ENCODE data around the gene IL17RE. TPM values are rescaled to one million over a fixed set of nuclear protein-coding genes. Genes with fewer than 3 reads are reported as not detected.

Gene IL17RE
- total and polyA plus RNA-seq, 11 donors = 0.65 to 6.9 (median 0.95) TPM

DNA sequence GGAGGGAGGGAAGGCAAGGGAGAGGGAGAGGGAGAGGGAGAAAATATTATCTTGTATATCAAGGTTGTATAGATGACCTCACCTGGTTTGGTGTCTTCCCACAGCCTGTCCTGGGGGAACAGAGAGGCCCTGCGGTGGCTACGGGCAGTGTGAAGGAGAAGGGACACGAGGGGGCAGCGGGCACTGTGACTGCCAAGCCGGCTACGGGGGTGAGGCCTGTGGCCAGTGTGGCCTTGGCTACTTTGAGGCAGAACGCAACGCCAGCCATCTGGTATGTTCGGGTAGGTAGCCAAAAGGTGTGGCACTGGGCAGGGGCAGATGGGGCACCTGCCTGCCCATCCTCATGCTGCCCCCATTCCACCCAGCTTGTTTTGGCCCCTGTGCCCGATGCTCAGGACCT, 38.1 kb downstream of the IL17RE start:
- Histone ChIP-seq H3K27me3 (no peaks in the 10 kb centered on the region), H3K36me3 (peaks cover 0 to 56% (median 40%) of the 10 kb centered on the region in 9 donors), H3K4me1 (peaks cover 0 to 8% (median under 1%) of the 10 kb centered on the region in 12 donors), H3K27ac (no peak overlapping the region), H3K9me3 (no peaks in the 10 kb centered on the region), H3K4me3 (no peak overlapping the region)
- ATAC-seq (no peak), DNase-seq (no peak)
- 93 to 98% (median 97%) methylated on average over 10 of the region's 10 CpGs for WGBS, 4 donors
- TF ChIP-seq, protein P1, sequence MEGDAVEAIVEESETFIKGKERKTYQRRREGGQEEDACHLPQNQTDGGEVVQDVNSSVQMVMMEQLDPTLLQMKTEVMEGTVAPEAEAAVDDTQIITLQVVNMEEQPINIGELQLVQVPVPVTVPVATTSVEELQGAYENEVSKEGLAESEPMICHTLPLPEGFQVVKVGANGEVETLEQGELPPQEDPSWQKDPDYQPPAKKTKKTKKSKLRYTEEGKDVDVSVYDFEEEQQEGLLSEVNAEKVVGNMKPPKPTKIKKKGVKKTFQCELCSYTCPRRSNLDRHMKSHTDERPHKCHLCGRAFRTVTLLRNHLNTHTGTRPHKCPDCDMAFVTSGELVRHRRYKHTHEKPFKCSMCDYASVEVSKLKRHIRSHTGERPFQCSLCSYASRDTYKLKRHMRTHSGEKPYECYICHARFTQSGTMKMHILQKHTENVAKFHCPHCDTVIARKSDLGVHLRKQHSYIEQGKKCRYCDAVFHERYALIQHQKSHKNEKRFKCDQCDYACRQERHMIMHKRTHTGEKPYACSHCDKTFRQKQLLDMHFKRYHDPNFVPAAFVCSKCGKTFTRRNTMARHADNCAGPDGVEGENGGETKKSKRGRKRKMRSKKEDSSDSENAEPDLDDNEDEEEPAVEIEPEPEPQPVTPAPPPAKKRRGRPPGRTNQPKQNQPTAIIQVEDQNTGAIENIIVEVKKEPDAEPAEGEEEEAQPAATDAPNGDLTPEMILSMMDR (IDR thresholded peaks at IDR 0.05) = no peak
- no peak for TF ChIP-seq POLR2A (IDR thresholded peaks at IDR 0.05)
- intact Hi-C loops (cut with DNase I) = loop anchor here in 2 of 10 donors (10.0 kb wide), 2 partner anchors 174 to 226 kb away; partner anchors contain the start of gene BRK1 (in 1 of the 2)

DNA sequence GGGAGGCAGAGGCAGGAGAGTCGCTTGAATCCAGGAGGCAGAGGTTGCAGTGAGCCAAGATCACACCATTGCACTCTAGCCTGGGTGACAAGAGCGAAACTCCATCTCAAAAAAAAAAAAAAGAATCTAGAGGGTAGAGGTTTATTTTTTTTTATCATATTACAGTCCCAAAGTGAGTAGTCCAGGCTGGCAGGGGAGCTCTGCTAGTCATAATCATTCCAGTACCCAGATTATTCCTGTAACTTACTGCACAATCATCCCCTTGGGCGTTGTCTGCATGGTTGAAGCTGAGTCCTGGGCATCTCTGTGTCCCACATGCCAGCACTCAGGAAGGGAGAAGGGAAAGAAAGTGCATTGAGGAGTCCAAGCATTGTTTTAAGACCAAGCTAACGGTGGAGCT, 39.5 kb downstream of the IL17RE start:
- 76 to 89% (median 81%) methylated on average over 4 of the region's 4 CpGs for WGBS, 4 donors

DNA sequence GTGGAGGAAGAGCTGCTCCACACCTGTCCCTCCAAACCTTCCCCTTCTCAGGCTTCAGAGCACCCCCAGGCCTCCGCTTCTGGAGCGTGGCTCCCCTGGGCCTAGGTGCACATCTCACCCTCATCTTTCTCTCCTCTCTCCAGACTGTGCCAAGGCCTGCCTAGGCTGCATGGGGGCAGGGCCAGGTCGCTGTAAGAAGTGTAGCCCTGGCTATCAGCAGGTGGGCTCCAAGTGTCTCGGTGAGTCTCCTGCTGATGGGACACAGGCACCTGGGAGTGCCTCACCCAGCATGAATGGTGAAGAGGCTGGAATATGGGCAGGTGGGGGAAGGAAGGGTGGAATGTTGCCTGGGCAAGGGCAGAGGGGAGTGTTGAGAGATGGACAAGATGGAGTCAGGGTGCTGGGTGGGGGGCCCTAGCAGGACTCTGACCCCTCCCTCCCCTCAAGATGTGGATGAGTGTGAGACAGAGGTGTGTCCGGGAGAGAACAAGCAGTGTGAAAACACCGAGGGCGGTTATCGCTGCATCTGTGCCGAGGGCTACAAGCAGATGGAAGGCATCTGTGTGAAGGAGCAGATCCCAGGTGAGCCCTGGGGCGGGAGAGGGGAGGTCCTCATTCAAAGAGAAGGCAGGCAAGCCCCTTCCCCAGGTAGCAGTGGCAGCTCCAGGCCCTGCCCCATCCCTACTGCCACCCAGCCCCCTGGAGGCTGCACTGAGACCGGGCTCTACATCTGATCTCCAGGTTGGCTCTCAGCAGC, 40.5 kb downstream of the IL17RE start:
- Histone ChIP-seq H3K36me3 (peaks cover 0 to 39% (median 23%) of the 10 kb centered on the region in 9 donors), H3K4me1 (peaks cover 0 to 22% (median 14%) of the 10 kb centered on the region in 12 donors), H3K27ac (no peak overlapping the region), H3K4me3 (no peak overlapping the region), H3K27me3 (no peaks in the 10 kb centered on the region), H3K9me3 (no peaks in the 10 kb centered on the region)
- ATAC-seq (no peak), DNase-seq (no peak)
- intact Hi-C loops (cut with DNase I) = loop anchor here in 2 of 10 donors (10.0 kb wide), 2 partner anchors 172 to 228 kb away; partner anchors contain the start of gene BRK1 (in 1 of the 2)
- WGBS, 4 donors = 89 to 91% (median 89%) methylated on average over 10 to 11 of the region's 11 CpGs
- TF ChIP-seq, protein P1 (IDR thresholded peaks at IDR 0.05) = no peak
- TF ChIP-seq POLR2A (IDR thresholded peaks at IDR 0.05) = no peak

More for the DNA sequence above, 39.5 kb downstream of the IL17RE start:
- no peak for TF ChIP-seq POLR2A (IDR thresholded peaks at IDR 0.05)
- TF ChIP-seq, protein P1 (IDR thresholded peaks at IDR 0.05) = no peak
- DNase-seq (no peak), ATAC-seq (no peak)
- Histone ChIP-seq H3K27me3 (no peaks in the 10 kb centered on the region), H3K36me3 (peaks cover 0 to 48% (median 31%) of the 10 kb centered on the region in 9 donors), H3K4me3 (no peak overlapping the region), H3K27ac (no peak overlapping the region), H3K9me3 (no peaks in the 10 kb centered on the region), H3K4me1 (peaks cover 0 to 14% (median 7%) of the 10 kb centered on the region in 12 donors)
- intact Hi-C loops (cut with DNase I) = loop anchor here in 2 of 10 donors (10.0 kb wide), 2 partner anchors 173 to 227 kb away; partner anchors contain the start of gene BRK1 (in 1 of the 2)

DNA sequence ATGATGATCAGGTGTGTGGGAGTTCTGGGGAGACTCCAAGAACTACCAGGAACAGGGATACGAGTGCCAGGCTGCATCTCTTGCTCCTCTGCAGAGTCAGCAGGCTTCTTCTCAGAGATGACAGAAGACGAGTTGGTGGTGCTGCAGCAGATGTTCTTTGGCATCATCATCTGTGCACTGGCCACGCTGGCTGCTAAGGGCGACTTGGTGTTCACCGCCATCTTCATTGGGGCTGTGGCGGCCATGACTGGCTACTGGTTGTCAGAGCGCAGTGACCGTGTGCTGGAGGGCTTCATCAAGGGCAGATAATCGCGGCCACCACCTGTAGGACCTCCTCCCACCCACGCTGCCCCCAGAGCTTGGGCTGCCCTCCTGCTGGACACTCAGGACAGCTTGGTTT, 41.6 kb downstream of the IL17RE start:
- DNase-seq (no peak), ATAC-seq (no peak)
- intact Hi-C loops (cut with DNase I) = loop anchor here in 2 of 10 donors (10.0 kb wide), 2 partner anchors 171 to 229 kb away; partner anchors contain the start of gene BRK1 (in 1 of the 2)
- Histone ChIP-seq H3K4me1 (peaks cover 0 to 22% (median 14%) of the 10 kb centered on the region in 12 donors), H3K9me3 (no peaks in the 10 kb centered on the region), H3K27ac (no peak overlapping the region), H3K4me3 (no peak overlapping the region), H3K36me3 (peaks cover 0 to 32% (median 16%) of the 10 kb centered on the region in 9 donors), H3K27me3 (no peaks in the 10 kb centered on the region)
- WGBS, 4 donors = 85 to 94% (median 91%) methylated on average over 4 to 11 of the region's 11 CpGs
- no peak for TF ChIP-seq POLR2A (IDR thresholded peaks at IDR 0.05)
- TF ChIP-seq, protein P1 (IDR thresholded peaks at IDR 0.05) = no peak
